HepG2 (cell line): ENCODE results near the gene SLC44A4. TPM values are rescaled to one million over a fixed set of nuclear protein-coding genes. Genes with fewer than 3 reads are reported as not detected.

Experiments
- EED ChIP-seq: sonication (generic); formaldehyde crosslinking; IDR thresholded peaks from 2 replicates; pipeline ENCODE4 v1.5.0; 2020; ENCODE audit warnings: mild to moderate bottlenecking, missing genetic modification reagents
- KMT2A ChIP-seq: sonication (generic); formaldehyde crosslinking; IDR thresholded peaks from 2 replicates; pipeline ENCODE4 v1.4.0; 2020; ENCODE audit warnings: missing genetic modification reagents
- LBX2 ChIP-seq: sonication (generic); formaldehyde crosslinking; IDR thresholded peaks from 2 replicates; pipeline ENCODE4 v1.5.0; 2020; ENCODE audit warnings: missing genetic modification reagents, mild to moderate bottlenecking, borderline replicate concordance
- MXI1 ChIP-seq: IDR thresholded peaks from 3 replicates; pipeline ENCODE4 v1.6.1; 2012; ENCODE audit warnings: low read depth, low read length, inconsistent platforms, borderline replicate concordance
- RNF219 ChIP-seq: sonication (generic); formaldehyde crosslinking; IDR thresholded peaks from 2 replicates; pipeline ENCODE4 v1.5.0; 2020; ENCODE audit warnings: mild to moderate bottlenecking, missing genetic modification reagents
- YEATS4 ChIP-seq: sonication (generic); formaldehyde crosslinking; IDR thresholded peaks from 2 replicates; pipeline ENCODE4 v1.4.0; 2020; ENCODE audit warnings: missing genetic modification reagents, borderline replicate concordance
- ZNF12 ChIP-seq: sonication (generic); formaldehyde crosslinking; IDR thresholded peaks from 2 replicates; pipeline ENCODE4 v1.5.0; 2020; ENCODE audit warnings: missing genetic modification reagents
- ZNF232 ChIP-seq: sonication (generic); formaldehyde crosslinking; IDR thresholded peaks from 2 replicates; pipeline ENCODE4 v1.4.0; 2020; ENCODE audit warnings: missing genetic modification reagents, borderline replicate concordance
- ZNF574 ChIP-seq: sonication (generic); formaldehyde crosslinking; IDR thresholded peaks from 2 replicates; pipeline ENCODE4 v1.4.0; 2020; ENCODE audit warnings: missing genetic modification reagents
- polyA plus RNA-seq, 8 experiments: library from polyadenylated mRNA; depleted of rRNA in 3 of 8; stranded (reverse) in 7 of 8; unstranded in 1 of 8; fragments of >200 nt; fragmentation: Illumina TruSeq in 4 of 8; extraction: Trizol in 4 of 8; gene quantifications; 2 replicates each; pipeline versions ENCODE4 v1.2.1 to v1.2.3, GENCODE V29; 2011 to 2016; ENCODE audit warnings: low read depth in 4 of 8, missing spikeins in 1 of 8, mixed read lengths in 1 of 8; ENCODE audit not compliant: insufficient read depth in 1 of 8
- total RNA-seq, 5 experiments: library from RNA; depleted of rRNA; stranded (reverse); fragments of >200 nt; fragmentation: Illumina TruSeq; extraction: Trizol; gene quantifications; 2 replicates each; pipeline ENCODE4 v1.2.3, GENCODE V29; 2016; ENCODE audit warnings: low read depth in 1 of 5
- TF ChIP-seq, protein P1 (sequence below): IDR thresholded peaks from 2 replicates; pipeline ENCODE4 v1.6.1; 2018; ENCODE audit warnings: missing genetic modification reagents, mild to moderate bottlenecking, missing compliant biosample characterization
- TF ChIP-seq, protein P2 (sequence below): sonication (generic); formaldehyde crosslinking; IDR thresholded peaks from 2 replicates; pipeline ENCODE4 v1.4.0; 2020; ENCODE audit warnings: missing genetic modification reagents
- TF ChIP-seq, protein P3 (sequence below): IDR thresholded peaks from 2 replicates; pipeline ENCODE4 v1.6.1; 2012; ENCODE audit warnings: inconsistent platforms
- TF ChIP-seq, protein P4 (sequence below): sonication (generic); formaldehyde crosslinking; IDR thresholded peaks from 2 replicates; pipeline ENCODE4 v1.5.0; 2020; ENCODE audit warnings: missing genetic modification reagents, mild to moderate bottlenecking, borderline replicate concordance

Gene SLC44A4
- total and polyA plus RNA-seq, 2 of the 13 experiments (the other 11 are each of a cell fraction or from before 2014, with no cell fraction given) = 3.5 to 5.9 TPM

DNA sequence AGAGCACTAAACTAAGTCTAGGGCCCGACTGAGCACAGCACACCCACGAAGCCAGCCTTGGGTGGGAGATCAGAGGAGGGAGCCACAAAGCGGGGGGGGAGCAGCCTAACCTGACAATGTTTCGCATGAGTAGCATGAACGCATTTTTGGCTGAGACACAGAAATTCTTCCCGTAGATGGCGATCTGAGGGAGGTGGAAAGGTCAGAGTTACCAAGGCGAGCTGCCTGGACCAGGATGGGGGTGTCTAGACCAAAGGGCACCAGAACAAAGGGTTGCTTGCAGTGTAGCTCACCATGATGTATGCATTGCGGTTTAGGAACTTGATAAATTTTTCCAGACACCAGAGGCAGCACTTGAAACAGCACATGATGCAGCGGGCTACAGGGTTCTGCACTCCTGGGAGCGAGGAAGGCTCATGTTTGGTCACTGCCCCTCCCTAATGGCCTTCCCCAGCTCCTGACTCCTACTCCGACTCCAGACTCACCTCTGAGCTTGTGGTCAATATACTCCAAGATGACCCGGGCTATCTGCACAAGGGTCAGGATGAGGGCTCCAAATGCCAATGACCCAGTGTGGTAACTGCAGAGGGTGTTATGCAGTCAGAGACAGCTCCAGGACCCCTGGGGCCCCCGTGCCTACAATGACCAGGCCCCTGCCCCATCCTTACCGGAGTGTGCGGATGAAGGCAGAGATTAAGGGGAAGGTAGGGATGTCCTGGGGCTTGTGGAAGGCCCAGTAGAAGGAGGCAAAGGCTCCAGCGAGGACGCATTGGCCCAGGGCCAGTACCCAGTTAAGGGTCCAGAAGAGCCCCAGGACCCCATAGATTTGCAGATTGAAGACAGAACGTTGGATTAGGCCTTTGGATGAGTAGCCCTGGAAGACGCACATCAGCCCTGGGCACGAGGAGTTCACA is 13.3 kb downstream of the SLC44A4 start (continued):
- TF ChIP-seq, protein P1, sequence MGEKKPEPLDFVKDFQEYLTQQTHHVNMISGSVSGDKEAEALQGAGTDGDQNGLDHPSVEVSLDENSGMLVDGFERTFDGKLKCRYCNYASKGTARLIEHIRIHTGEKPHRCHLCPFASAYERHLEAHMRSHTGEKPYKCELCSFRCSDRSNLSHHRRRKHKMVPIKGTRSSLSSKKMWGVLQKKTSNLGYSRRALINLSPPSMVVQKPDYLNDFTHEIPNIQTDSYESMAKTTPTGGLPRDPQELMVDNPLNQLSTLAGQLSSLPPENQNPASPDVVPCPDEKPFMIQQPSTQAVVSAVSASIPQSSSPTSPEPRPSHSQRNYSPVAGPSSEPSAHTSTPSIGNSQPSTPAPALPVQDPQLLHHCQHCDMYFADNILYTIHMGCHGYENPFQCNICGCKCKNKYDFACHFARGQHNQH = peak; percentile 87
- TF ChIP-seq, protein P2, sequence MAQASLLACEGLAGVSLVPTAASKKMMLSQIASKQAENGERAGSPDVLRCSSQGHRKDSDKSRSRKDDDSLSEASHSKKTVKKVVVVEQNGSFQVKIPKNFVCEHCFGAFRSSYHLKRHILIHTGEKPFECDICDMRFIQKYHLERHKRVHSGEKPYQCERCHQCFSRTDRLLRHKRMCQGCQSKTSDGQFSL (CRISPR knock-in tag) = peak; percentile 98
- TF ChIP-seq, protein P3, sequence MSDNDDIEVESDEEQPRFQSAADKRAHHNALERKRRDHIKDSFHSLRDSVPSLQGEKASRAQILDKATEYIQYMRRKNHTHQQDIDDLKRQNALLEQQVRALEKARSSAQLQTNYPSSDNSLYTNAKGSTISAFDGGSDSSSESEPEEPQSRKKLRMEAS = peak; percentile 89
- 0 out of 2 replicates have a peak, but pooled peaks have one; percentile 3 for TF ChIP-seq ZNF232 (CRISPR knock-in tag)
- TF ChIP-seq MXI1 = peak; percentile 47; the same call in 1 of the 3 replicates
- no peak for TF ChIP-seq RNF219 (CRISPR knock-in tag)
- TF ChIP-seq LBX2 (CRISPR knock-in tag) = no peak
- TF ChIP-seq ZNF574 (CRISPR knock-in tag) = peak; percentile 87
- peak; percentile 45; the same call in 1 of the 2 replicates for TF ChIP-seq KMT2A (CRISPR knock-in tag)
- peak; percentile 92 for TF ChIP-seq YEATS4 (CRISPR knock-in tag)
- peak; percentile 69; the same call in 1 of the 2 replicates for TF ChIP-seq ZNF12
- TF ChIP-seq EED (CRISPR knock-in tag) = no peak
- TF ChIP-seq, protein P4, sequence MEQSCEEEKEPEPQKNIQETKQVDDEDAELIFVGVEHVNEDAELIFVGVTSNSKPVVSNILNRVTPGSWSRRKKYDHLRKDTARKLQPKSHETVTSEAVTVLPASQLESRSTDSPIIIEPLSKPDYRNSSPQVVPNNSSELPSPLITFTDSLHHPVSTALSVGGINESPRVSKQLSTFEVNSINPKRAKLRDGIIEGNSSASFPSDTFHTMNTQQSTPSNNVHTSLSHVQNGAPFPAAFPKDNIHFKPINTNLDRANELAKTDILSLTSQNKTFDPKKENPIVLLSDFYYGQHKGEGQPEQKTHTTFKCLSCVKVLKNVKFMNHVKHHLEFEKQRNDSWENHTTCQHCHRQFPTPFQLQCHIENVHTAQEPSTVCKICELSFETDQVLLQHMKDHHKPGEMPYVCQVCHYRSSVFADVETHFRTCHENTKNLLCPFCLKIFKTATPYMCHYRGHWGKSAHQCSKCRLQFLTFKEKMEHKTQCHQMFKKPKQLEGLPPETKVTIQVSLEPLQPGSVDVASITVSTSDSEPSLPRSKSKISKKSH = no peak
